SK-N-SH treated with all-trans-retinoic acid at 6 μM for 48 hours (cell line): ENCODE results near the gene CSF1.

ENCODE experiments used
- ATAC-seq: fragments of 200-7000 bp; cut with Tn5 transposase; 3 replicates; pipeline ENCODE4 v1.9.1; 2020; ENCODE audit warnings: mild to moderate bottlenecking, moderate library complexity
- ARNTL ChIP-seq: fragments of 450-650 bp; formaldehyde crosslinking; IDR thresholded peaks from 2 replicates; pipeline ENCODE4 v1.5.0; 2020; ENCODE audit warnings: low read depth, mild to moderate bottlenecking, moderate library complexity, borderline replicate concordance
- BACH2 ChIP-seq: fragments of 250-450 bp; sonication (Bioruptor Pico); IDR thresholded peaks from 2 replicates; pipeline ENCODE4 v1.9.0; 2021; ENCODE audit warnings: mild to moderate bottlenecking, borderline replicate concordance
- CSDC2 ChIP-seq: fragments of 250-450 bp; sonication (Bioruptor Pico); IDR thresholded peaks from 2 replicates; pipeline ENCODE4 v1.5.0; 2020; ENCODE audit warnings: mild to moderate bottlenecking, moderate library complexity
- ESRRG ChIP-seq: fragments of 250-450 bp; sonication (Bioruptor Pico); IDR thresholded peaks from 2 replicates; pipeline ENCODE4 v1.6.1; 2021; ENCODE audit warnings: mild to moderate bottlenecking
- ISL1 ChIP-seq: fragments of 250-450 bp; sonication (Bioruptor Pico); IDR thresholded peaks from 2 replicates; pipeline ENCODE4 v2.1.2; 2022; ENCODE audit warnings: mild to moderate bottlenecking, moderate library complexity
- OSR1 ChIP-seq: fragments of 250-450 bp; sonication (Bioruptor Pico); IDR thresholded peaks from 2 replicates; pipeline ENCODE4 v1.8.0; 2022; ENCODE audit warnings: moderate library complexity, mild to moderate bottlenecking, inconsistent platforms
- POU6F1 ChIP-seq: fragments of 250-450 bp; sonication (Bioruptor Pico); IDR thresholded peaks from 2 replicates; pipeline ENCODE4 v1.8.0; 2021; ENCODE audit warnings: low read depth, mild to moderate bottlenecking, moderate library complexity, borderline replicate concordance
- PPARA ChIP-seq: fragments of 250-450 bp; sonication (Bioruptor Pico); IDR thresholded peaks from 2 replicates; pipeline ENCODE4 v1.5.0; 2020; ENCODE audit warnings: mild to moderate bottlenecking, borderline replicate concordance
- RARB ChIP-seq: fragments of 250-450 bp; sonication (Bioruptor Pico); IDR thresholded peaks from 2 replicates; pipeline ENCODE4 v1.8.0; 2021; ENCODE audit warnings: mild to moderate bottlenecking, moderate library complexity
- SNAI2 ChIP-seq: fragments of 250-450 bp; sonication (Bioruptor Pico); IDR thresholded peaks from 2 replicates; pipeline ENCODE4 v1.5.0; 2020; ENCODE audit warnings: mild to moderate bottlenecking, moderate library complexity
- TCF4 ChIP-seq: fragments of 250-450 bp; sonication (Bioruptor Pico); IDR thresholded peaks from 2 replicates; pipeline ENCODE4 v1.8.0; 2021; ENCODE audit warnings: mild to moderate bottlenecking, moderate library complexity, borderline replicate concordance
- TOX ChIP-seq: fragments of 250-450 bp; sonication (Bioruptor Pico); IDR thresholded peaks from 2 replicates; pipeline ENCODE4 v1.8.0; 2021; ENCODE audit warnings: mild to moderate bottlenecking, moderate library complexity, borderline replicate concordance
- ZC3H10 ChIP-seq: fragments of 250-450 bp; sonication (Bioruptor Pico); IDR thresholded peaks from 2 replicates; pipeline ENCODE4 v1.5.1; 2021; ENCODE audit warnings: mild to moderate bottlenecking, moderate library complexity
- ZFP3 ChIP-seq: fragments of 250-450 bp; sonication (Bioruptor Pico); IDR thresholded peaks from 2 replicates; pipeline ENCODE4 v1.5.0; 2020; ENCODE audit warnings: mild to moderate bottlenecking, moderate library complexity
- ZFP30 ChIP-seq: fragments of 450-650 bp; formaldehyde crosslinking; IDR thresholded peaks from 2 replicates; pipeline ENCODE4 v1.5.0; 2022; ENCODE audit warnings: mild to moderate bottlenecking, moderate library complexity
- ZNF565 ChIP-seq: fragments of 450-650 bp; formaldehyde crosslinking; conservative IDR thresholded peaks from 2 replicates; pipeline ENCODE4 v1.5.0; 2020; ENCODE audit warnings: low read depth, mild to moderate bottlenecking, moderate library complexity
- ZNF70 ChIP-seq: fragments of 450-650 bp; formaldehyde crosslinking; IDR thresholded peaks from 2 replicates; pipeline ENCODE4 v1.5.0; 2020; ENCODE audit warnings: mild to moderate bottlenecking, moderate library complexity
- ZNF8 ChIP-seq: fragments of 450-650 bp; formaldehyde crosslinking; IDR thresholded peaks from 2 replicates; pipeline ENCODE4 v1.5.0; 2020; ENCODE audit warnings: mild to moderate bottlenecking, moderate library complexity
- TF ChIP-seq, protein P1 (sequence below): fragments of 250-450 bp; sonication (Bioruptor Pico); IDR thresholded peaks from 2 replicates; pipeline ENCODE4 v1.5.1; 2020; ENCODE audit warnings: low read depth, mild to moderate bottlenecking, moderate library complexity
- TF ChIP-seq, protein P2 (sequence below): fragments of 250-450 bp; sonication (Bioruptor Pico); IDR thresholded peaks from 2 replicates; pipeline ENCODE4 v1.5.0; 2020; ENCODE audit warnings: mild to moderate bottlenecking, moderate library complexity
- TF ChIP-seq, protein P3 (sequence below): fragments of 250-450 bp; sonication (Bioruptor Pico); IDR thresholded peaks from 2 replicates; pipeline ENCODE4 v1.8.0; 2020; ENCODE audit warnings: mild to moderate bottlenecking, moderate library complexity, borderline replicate concordance
- TF ChIP-seq, protein P4 (sequence below): fragments of 250-450 bp; sonication (Bioruptor Pico); IDR thresholded peaks from 2 replicates; pipeline ENCODE4 v1.5.1; 2021; ENCODE audit warnings: mild to moderate bottlenecking, moderate library complexity

Gene CSF1

DNA sequence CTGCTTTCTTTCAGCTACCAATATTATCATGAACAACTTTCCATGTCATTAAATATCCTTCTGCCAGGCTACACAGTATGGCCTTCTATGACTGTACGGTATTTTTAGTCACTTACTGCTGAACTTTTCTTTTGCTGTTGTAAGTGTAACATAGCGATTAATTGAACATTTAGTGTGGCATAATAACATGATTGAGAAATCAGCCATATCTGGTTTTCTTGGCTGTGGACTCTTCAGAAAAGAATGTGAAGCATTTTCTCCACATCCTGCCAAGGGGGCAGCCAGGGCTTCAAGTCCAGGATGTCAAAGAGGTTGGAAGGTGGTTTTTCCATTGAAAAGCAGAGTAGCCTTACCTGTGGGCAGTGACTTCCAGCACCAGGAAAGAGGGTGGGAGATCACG is 65.1 kb downstream of the CSF1 start:
- TF ChIP-seq, protein P1, sequence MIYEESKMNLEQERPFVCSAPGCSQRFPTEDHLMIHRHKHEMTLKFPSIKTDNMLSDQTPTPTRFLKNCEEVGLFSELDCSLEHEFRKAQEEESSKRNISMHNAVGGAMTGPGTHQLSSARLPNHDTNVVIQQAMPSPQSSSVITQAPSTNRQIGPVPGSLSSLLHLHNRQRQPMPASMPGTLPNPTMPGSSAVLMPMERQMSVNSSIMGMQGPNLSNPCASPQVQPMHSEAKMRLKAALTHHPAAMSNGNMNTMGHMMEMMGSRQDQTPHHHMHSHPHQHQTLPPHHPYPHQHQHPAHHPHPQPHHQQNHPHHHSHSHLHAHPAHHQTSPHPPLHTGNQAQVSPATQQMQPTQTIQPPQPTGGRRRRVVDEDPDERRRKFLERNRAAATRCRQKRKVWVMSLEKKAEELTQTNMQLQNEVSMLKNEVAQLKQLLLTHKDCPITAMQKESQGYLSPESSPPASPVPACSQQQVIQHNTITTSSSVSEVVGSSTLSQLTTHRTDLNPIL (CRISPR knock-in tag): no peak
- TF ChIP-seq ISL1 (CRISPR knock-in tag) (peak; percentile 34), TCF4 (no peak)
- ATAC-seq: peak; percentile 45; the same call in 2 of the 3 replicates

DNA sequence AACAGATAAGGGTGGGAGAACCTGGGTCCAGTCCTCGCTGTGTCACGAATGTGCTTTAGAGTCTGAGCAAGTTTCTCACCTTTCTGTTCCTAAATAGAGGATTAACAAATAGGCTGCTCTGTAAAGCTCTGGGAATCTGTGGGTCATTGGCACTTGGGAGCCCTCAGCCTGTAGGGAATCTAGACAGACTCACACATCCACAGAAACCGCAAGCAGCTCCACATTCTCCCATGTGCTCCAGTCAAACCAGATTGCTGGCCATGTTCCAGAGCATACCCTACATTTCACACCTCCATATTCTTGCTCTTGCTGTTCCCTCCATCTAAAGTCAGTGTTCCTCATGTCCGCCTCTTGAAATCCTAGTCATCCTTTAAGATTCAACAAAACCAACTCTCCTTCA is 66.1 kb downstream of the CSF1 start:
- no peak for ATAC-seq
- no peak for TF ChIP-seq ZNF8 (CRISPR knock-in tag)
- TF ChIP-seq, protein P2, sequence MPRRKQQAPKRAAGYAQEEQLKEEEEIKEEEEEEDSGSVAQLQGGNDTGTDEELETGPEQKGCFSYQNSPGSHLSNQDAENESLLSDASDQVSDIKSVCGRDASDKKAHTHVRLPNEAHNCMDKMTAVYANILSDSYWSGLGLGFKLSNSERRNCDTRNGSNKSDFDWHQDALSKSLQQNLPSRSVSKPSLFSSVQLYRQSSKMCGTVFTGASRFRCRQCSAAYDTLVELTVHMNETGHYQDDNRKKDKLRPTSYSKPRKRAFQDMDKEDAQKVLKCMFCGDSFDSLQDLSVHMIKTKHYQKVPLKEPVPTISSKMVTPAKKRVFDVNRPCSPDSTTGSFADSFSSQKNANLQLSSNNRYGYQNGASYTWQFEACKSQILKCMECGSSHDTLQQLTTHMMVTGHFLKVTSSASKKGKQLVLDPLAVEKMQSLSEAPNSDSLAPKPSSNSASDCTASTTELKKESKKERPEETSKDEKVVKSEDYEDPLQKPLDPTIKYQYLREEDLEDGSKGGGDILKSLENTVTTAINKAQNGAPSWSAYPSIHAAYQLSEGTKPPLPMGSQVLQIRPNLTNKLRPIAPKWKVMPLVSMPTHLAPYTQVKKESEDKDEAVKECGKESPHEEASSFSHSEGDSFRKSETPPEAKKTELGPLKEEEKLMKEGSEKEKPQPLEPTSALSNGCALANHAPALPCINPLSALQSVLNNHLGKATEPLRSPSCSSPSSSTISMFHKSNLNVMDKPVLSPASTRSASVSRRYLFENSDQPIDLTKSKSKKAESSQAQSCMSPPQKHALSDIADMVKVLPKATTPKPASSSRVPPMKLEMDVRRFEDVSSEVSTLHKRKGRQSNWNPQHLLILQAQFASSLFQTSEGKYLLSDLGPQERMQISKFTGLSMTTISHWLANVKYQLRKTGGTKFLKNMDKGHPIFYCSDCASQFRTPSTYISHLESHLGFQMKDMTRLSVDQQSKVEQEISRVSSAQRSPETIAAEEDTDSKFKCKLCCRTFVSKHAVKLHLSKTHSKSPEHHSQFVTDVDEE (CRISPR knock-in tag): no peak
- TF ChIP-seq ZNF565 (CRISPR knock-in tag): no peak
- no peak for TF ChIP-seq PPARA (CRISPR knock-in tag)
- no peak for TF ChIP-seq ZC3H10 (CRISPR knock-in tag)
- no peak for TF ChIP-seq ISL1 (CRISPR knock-in tag)
- TF ChIP-seq ARNTL (CRISPR knock-in tag): no peak
- TF ChIP-seq RARB: no peak
- TF ChIP-seq CSDC2 (CRISPR knock-in tag): no peak
- no peak for TF ChIP-seq ZFP3
- TF ChIP-seq, protein P1 (CRISPR knock-in tag): no peak
- no peak for TF ChIP-seq BACH2
- TF ChIP-seq TCF4: no peak
- TF ChIP-seq, protein P3, sequence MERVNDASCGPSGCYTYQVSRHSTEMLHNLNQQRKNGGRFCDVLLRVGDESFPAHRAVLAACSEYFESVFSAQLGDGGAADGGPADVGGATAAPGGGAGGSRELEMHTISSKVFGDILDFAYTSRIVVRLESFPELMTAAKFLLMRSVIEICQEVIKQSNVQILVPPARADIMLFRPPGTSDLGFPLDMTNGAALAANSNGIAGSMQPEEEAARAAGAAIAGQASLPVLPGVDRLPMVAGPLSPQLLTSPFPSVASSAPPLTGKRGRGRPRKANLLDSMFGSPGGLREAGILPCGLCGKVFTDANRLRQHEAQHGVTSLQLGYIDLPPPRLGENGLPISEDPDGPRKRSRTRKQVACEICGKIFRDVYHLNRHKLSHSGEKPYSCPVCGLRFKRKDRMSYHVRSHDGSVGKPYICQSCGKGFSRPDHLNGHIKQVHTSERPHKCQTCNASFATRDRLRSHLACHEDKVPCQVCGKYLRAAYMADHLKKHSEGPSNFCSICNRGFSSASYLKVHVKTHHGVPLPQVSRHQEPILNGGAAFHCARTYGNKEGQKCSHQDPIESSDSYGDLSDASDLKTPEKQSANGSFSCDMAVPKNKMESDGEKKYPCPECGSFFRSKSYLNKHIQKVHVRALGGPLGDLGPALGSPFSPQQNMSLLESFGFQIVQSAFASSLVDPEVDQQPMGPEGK (CRISPR knock-in tag): no peak
- TF ChIP-seq OSR1: no peak
- no peak for TF ChIP-seq TOX (CRISPR knock-in tag)
- no peak for TF ChIP-seq POU6F1 (CRISPR knock-in tag)
- no peak for TF ChIP-seq ZFP30 (CRISPR knock-in tag)
- TF ChIP-seq, protein P4, sequence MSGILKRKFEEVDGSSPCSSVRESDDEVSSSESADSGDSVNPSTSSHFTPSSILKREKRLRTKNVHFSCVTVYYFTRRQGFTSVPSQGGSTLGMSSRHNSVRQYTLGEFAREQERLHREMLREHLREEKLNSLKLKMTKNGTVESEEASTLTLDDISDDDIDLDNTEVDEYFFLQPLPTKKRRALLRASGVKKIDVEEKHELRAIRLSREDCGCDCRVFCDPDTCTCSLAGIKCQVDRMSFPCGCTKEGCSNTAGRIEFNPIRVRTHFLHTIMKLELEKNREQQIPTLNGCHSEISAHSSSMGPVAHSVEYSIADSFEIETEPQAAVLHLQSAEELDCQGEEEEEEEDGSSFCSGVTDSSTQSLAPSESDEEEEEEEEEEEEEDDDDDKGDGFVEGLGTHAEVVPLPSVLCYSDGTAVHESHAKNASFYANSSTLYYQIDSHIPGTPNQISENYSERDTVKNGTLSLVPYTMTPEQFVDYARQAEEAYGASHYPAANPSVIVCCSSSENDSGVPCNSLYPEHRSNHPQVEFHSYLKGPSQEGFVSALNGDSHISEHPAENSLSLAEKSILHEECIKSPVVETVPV (CRISPR knock-in tag): no peak
- TF ChIP-seq, all 23 proteins: peak for 0

- no peak for ATAC-seq
- TF ChIP-seq ISL1 (CRISPR knock-in tag) (no peak), TCF4 (no peak), ESRRG (CRISPR knock-in tag) (no peak), SNAI2 (no peak), PPARA (CRISPR knock-in tag) (no peak), CSDC2 (CRISPR knock-in tag) (no peak), ZNF70 (CRISPR knock-in tag) (no peak), BACH2 (no peak)
- TF ChIP-seq, protein P1 (CRISPR knock-in tag): no peak
These were observed 66.6 kb downstream of the CSF1 start for GRCh38 chr1:109977225-109977624.
